K562 (cell line): ENCODE data around the gene MMP24OS. TPM values are rescaled to one million over a fixed set of nuclear protein-coding genes. Genes with fewer than 3 reads are reported as not detected.

Experiments used
- ATAC-seq: fragments of 200-7000 bp; cut with Tn5 transposase; 3 replicates; pipeline ENCODE4 v1.9.1; 2020; ENCODE audit warnings: moderate library complexity
- BruUV-seq: library from RNA; stranded (reverse); fragments of 400-500 nt; replicated peaks from 2 replicates; lab custom pipeline; 2021; lab: Mats Ljungman, UMichigan
- CTCF ChIA-PET: fragments of 300-600 bp; formaldehyde crosslinking; extraction: SDS; loops from one replicate; lab custom pipeline; 2021; ENCODE audit warnings: low intra/inter-chr PET ratio; lab: Yijun Ruan, JAX
- POLR2A ChIA-PET: fragments of 300-600, 350-650 bp; sonication (Branson Sonifier 250); formaldehyde crosslinking; extraction: SDS; loops from one replicate; lab custom pipeline; 2021; ENCODE audit warnings: antibody characterized with exemption, inconsistent platforms; lab: Yijun Ruan, JAX
- DNase-seq, 4 experiments: peaks; one replicate each; pipeline versions ENCODE4 v3.0.0 to v3.0.0-alpha.2; 2011 to 2018; ENCODE audit warnings: low spot score in 3 of 4, mixed read lengths in 3 of 4; ENCODE audit errors: extremely low read depth in 1 of 4
- FAIRE-seq: peaks from 2 replicates; lab custom pipeline; 2011; peaks lifted over from hg19 to GRCh38; lab: Jason Lieb, UNC
- H2AFZ ChIP-seq: 2 replicates; pipeline ENCODE4 v1.6.0; 2011; ENCODE audit warnings: low read depth, low read length, control low read depth, inconsistent platforms
- H3K27ac ChIP-seq: fragments of 200-600 bp; 3 replicates; pipeline ENCODE4 v1.8.0; 2011; ENCODE audit warnings: low read depth, mild to moderate bottlenecking, control low read depth, inconsistent platforms, low read length, moderate library complexity, mixed read lengths; ENCODE audit errors: extremely low read depth
- H3K27me3 ChIP-seq, 2 experiments: fragments of 300-600 bp in 1 of 2; 2 replicates in 1 of 2; 3 replicates in 1 of 2; pipeline versions ENCODE4 v1.6.0 to v1.8.0; 2011; ENCODE audit warnings: inconsistent platforms in 2 of 2, low read length in 2 of 2, mild to moderate bottlenecking in 1 of 2, mixed read lengths in 1 of 2, moderate library complexity in 1 of 2; ENCODE audit not compliant: control insufficient read depth in 2 of 2, insufficient read depth in 2 of 2
- H3K36me3 ChIP-seq: fragments of 300-600 bp; 3 replicates; pipeline ENCODE4 v1.8.0; 2011; ENCODE audit warnings: mild to moderate bottlenecking, low read length, inconsistent platforms; ENCODE audit not compliant: control insufficient read depth, insufficient read depth
- H3K4me1 ChIP-seq, 2 experiments: fragments of 200-600 bp in 1 of 2; replicated peaks in 1 of 2; 2 replicates in 1 of 2; 3 replicates in 1 of 2; pipeline versions ENCODE4 v1.5.1 to v1.8.0; 2011; ENCODE audit warnings: inconsistent platforms in 2 of 2, low read length in 2 of 2, mild to moderate bottlenecking in 1 of 2, mixed read lengths in 1 of 2, moderate library complexity in 1 of 2; ENCODE audit not compliant: control insufficient read depth in 2 of 2, insufficient read depth in 2 of 2
- H3K4me2 ChIP-seq: 2 replicates; pipeline ENCODE4 v1.6.1; 2011; ENCODE audit warnings: low read length, control low read depth, inconsistent platforms, mixed read lengths; ENCODE audit not compliant: insufficient read depth
- H3K4me3 ChIP-seq: fragments of 200-600 bp; sonication (generic), shearing (Covaris generic); 2 replicates; pipeline ENCODE4 v1.5.1; 2016; ENCODE audit warnings: control low read depth, inconsistent platforms
- H3K79me2 ChIP-seq: fragments of 200-600 bp; 3 replicates; pipeline ENCODE4 v1.8.0; 2011; ENCODE audit warnings: low read length, inconsistent platforms; ENCODE audit not compliant: control insufficient read depth, insufficient read depth
- H3K9ac ChIP-seq, 2 experiments: 2 replicates each; pipeline versions ENCODE4 v1.6.0 to v1.6.1; 2011; ENCODE audit warnings: low read depth in 2 of 2, low read length in 2 of 2, control low read depth in 1 of 2, inconsistent platforms in 1 of 2, mild to moderate bottlenecking in 1 of 2, mixed read lengths in 1 of 2; ENCODE audit not compliant: insufficient read depth in 1 of 2
- H3K9me1 ChIP-seq: one replicate; pipeline ENCODE4 v1.6.0; 2011; ENCODE audit warnings: inconsistent platforms, mild to moderate bottlenecking, low read length, moderate library complexity; ENCODE audit not compliant: control insufficient read depth, insufficient read depth
- H3K9me3 ChIP-seq: replicated peaks from 2 replicates; pipeline ENCODE4 v1.5.1; 2011; ENCODE audit warnings: low read depth, low read length, inconsistent platforms; ENCODE audit not compliant: control insufficient read depth, insufficient read depth
- H4K20me1 ChIP-seq: replicated peaks from 2 replicates; pipeline ENCODE4 v1.6.1; 2011; ENCODE audit warnings: low read length, inconsistent platforms, mixed read lengths; ENCODE audit not compliant: control insufficient read depth, insufficient read depth
- CBFB ChIP-seq: sonication (generic); formaldehyde crosslinking; IDR thresholded peaks from 2 replicates; pipeline ENCODE4 v1.4.0; 2020; ENCODE audit warnings: mild to moderate bottlenecking, missing genetic modification reagents
- HDAC8 ChIP-seq: fragments of 450-650 bp; IDR thresholded peaks from 2 replicates; pipeline ENCODE4 v1.6.1; 2016; ENCODE audit warnings: mild to moderate bottlenecking, missing genetic modification characterization, moderate library complexity, missing compliant biosample characterization
- L3MBTL2 ChIP-seq: fragments of 450-650 bp; IDR thresholded peaks from 2 replicates; pipeline ENCODE4 v1.6.1; 2016; ENCODE audit warnings: mild to moderate bottlenecking, moderate library complexity
- MCM3 ChIP-seq: fragments of 450-650 bp; IDR thresholded peaks from 2 replicates; pipeline ENCODE4 v1.6.1; 2016
- MCM5 ChIP-seq: fragments of 450-650 bp; IDR thresholded peaks from 2 replicates; pipeline ENCODE4 v1.6.1; 2016; ENCODE audit warnings: low read depth
- NCOA1 ChIP-seq: fragments of 450-650 bp; IDR thresholded peaks from 2 replicates; pipeline ENCODE4 v1.6.1; 2016; ENCODE audit warnings: low read depth
- NR4A1 ChIP-seq, 2 experiments: fragments of 250-450 bp in 1 of 2; fragments of 450-650 bp in 1 of 2; sonication (Bioruptor Pico) in 1 of 2; IDR thresholded peaks; 2 replicates each; pipeline versions ENCODE4 v1.4.0 to v1.6.1; 2016 to 2020; ENCODE audit warnings: mild to moderate bottlenecking in 2 of 2, missing compliant biosample characterization in 1 of 2, missing genetic modification characterization in 1 of 2, moderate library complexity in 1 of 2
- PML ChIP-seq: IDR thresholded peaks from 2 replicates; pipeline ENCODE4 v1.6.1; 2012; ENCODE audit warnings: low read length, inconsistent platforms
- PTBP1 ChIP-seq: fragments of 200-400 bp; formaldehyde crosslinking; IDR thresholded peaks from 2 replicates; pipeline ENCODE4 v1.6.1; 2017; ENCODE audit warnings: low read depth, low read length
- RFX7 ChIP-seq: fragments of 250-450 bp; sonication (Bioruptor Pico); IDR thresholded peaks from 2 replicates; pipeline ENCODE4 v1.5.1; 2021; ENCODE audit warnings: mild to moderate bottlenecking
- STAT5B ChIP-seq: fragments of 250-450 bp; sonication (Bioruptor Pico); IDR thresholded peaks from 2 replicates; pipeline ENCODE4 v1.8.0; 2021; ENCODE audit warnings: mild to moderate bottlenecking, inconsistent platforms
- TARDBP ChIP-seq: fragments of 450-650 bp; IDR thresholded peaks from 2 replicates; pipeline ENCODE4 v1.6.1; 2016
- ZNF140 ChIP-seq: fragments of 250-450 bp; sonication (Bioruptor Pico); IDR thresholded peaks from 2 replicates; pipeline ENCODE4 v1.8.0; 2021; ENCODE audit warnings: moderate library complexity, mild to moderate bottlenecking, inconsistent platforms
- ZNF239 ChIP-seq: fragments of 250-450 bp; sonication (Bioruptor Pico); IDR thresholded peaks from 2 replicates; pipeline ENCODE4 v1.4.0; 2020; ENCODE audit warnings: mild to moderate bottlenecking
- ZNF277 ChIP-seq: fragments of 250-450 bp; sonication (Bioruptor Pico); IDR thresholded peaks from 2 replicates; pipeline ENCODE4 v1.8.0; 2022; ENCODE audit warnings: inconsistent platforms, mild to moderate bottlenecking, moderate library complexity, borderline replicate concordance
- ZNF445 ChIP-seq: fragments of 250-450 bp; sonication (Bioruptor Pico); IDR thresholded peaks from 2 replicates; pipeline ENCODE4 v1.4.0; 2020; ENCODE audit warnings: low read depth, mild to moderate bottlenecking, moderate library complexity
- ZNF584 ChIP-seq: fragments of 200-800 bp; sonication (Bioruptor generic); IDR thresholded peaks from 2 replicates; pipeline ENCODE4 v1.6.1; 2016; ENCODE audit warnings: low read depth, mild to moderate bottlenecking, missing genetic modification characterization, missing compliant biosample characterization
- ZNF766 ChIP-seq: fragments of 200-800 bp; sonication (Bioruptor generic); conservative IDR thresholded peaks from 2 replicates; pipeline ENCODE4 v1.6.1; 2016; ENCODE audit warnings: missing genetic modification characterization, missing compliant biosample characterization
- WGBS: fragments of 100-300 bp; shearing (Covaris generic); methylation state at CpG from one replicate; pipeline ENCODE4 v1.1.6; 2016; ENCODE audit warnings: low coverage, mixed read lengths; ENCODE audit not compliant: insufficient coverage; ENCODE audit errors: missing lambda C conversion rate; 5-methylcytosine and 5-hydroxymethylcytosine counted together
- in situ Hi-C: fragments of 300-500 bp; cut with MboI; formaldehyde crosslinking; loops from 4 replicates; pipeline ENCODE4 v1.15.0; 2018; ENCODE audit warnings: inconsistent platforms, mixed read lengths
- intact Hi-C: fragments of 100-400 bp; cut with micrococcal nuclease; formaldehyde crosslinking; loops from 2 replicates; pipeline ENCODE4 v1.14.2; 2022
- polyA plus RNA-seq, 8 experiments: library from polyadenylated mRNA; depleted of rRNA in 4 of 8; stranded (reverse) in 5 of 8; unstranded in 3 of 8; fragments of >200 nt; fragmentation: Nextera tagmentation in 2 of 8; fragmentation: Illumina TruSeq in 1 of 8; extraction: Ambion mirVana in 2 of 8; extraction: Trizol in 1 of 8; gene quantifications; 2 replicates each; pipeline versions ENCODE4 v1.2.1 to v1.2.3, GENCODE V29; 2011 to 2014; ENCODE audit warnings: inconsistent platforms in 1 of 8, missing spikeins in 1 of 8
- total RNA-seq, 7 experiments: library from RNA; depleted of rRNA in 6 of 7; stranded (reverse); fragments of >200 nt in 6 of 7; fragmentation: Illumina TruSeq in 2 of 7; extraction: Trizol in 2 of 7; gene quantifications; 2 replicates each; pipeline versions ENCODE4 v1.2.1 to v1.2.3, GENCODE V29; 2011 to 2021; ENCODE audit warnings: low replicate concordance in 1 of 7

MMP24OS gene
- total and polyA plus RNA-seq, 9 of the 15 experiments (the other 6 are each of a cell fraction or from before 2014, with no cell fraction given) = 0.92 to 41.5 (median 11.4) TPM

GRCh38 chr20:35302421-35303335 lies 24.8 kb upstream of the MMP24OS start (continued):
- TF ChIP-seq NR4A1 (CRISPR knock-in tag; IDR thresholded peaks at IDR 0.05) (no peak), NR4A1 (tag; IDR thresholded peaks at IDR 0.05) (no peak), NCOA1 (no peak), MCM5 (no peak), ZNF766 (CRISPR knock-in tag) (no peak), ZNF140 (CRISPR knock-in tag) (no peak)

GRCh38 chr20:35301426-35301825 lies 23.5 kb upstream of the MMP24OS start:
- Histone ChIP-seq H3K9me1 (peaks cover 3% of the 10 kb centered on the region), H3K79me2 (no peaks in the 10 kb centered on the region), H2AFZ (no peak overlapping the region), H3K4me3 (no peak overlapping the region), H3K27ac (no peak overlapping the region), H3K9ac (no peak overlapping the region), H4K20me1 (0 out of 2 replicates have a peak, but pooled peaks cover 4% of the 10 kb centered on the region), H3K27me3 (peaks cover 4 to 8% of the 10 kb centered on the region in 2 experiments; a peak in 4 of 5 replicates), H3K9me3 (no peaks in the 10 kb centered on the region), H3K4me1 (peaks cover 17 to 22% of the 10 kb centered on the region in 2 experiments), H3K36me3 (peaks cover 17% of the 10 kb centered on the region; the same call in 1 of the 3 replicates), H3K4me2 (no peak overlapping the region)
- intact Hi-C loops = no loop called here
- POLR2A ChIA-PET = no interaction called here
- WGBS = 18% methylated on average over 2 of the region's 2 CpGs
- TF ChIP-seq TARDBP (no peak), STAT5B (CRISPR knock-in tag) (no peak), PTBP1 (no peak), CBFB (CRISPR knock-in tag) (no peak), ZNF584 (CRISPR knock-in tag) (no peak), ZNF277 (CRISPR knock-in tag) (no peak), ZNF445 (CRISPR knock-in tag) (no peak), ZNF239 (CRISPR knock-in tag) (no peak), HDAC8 (tag) (no peak), MCM3 (no peak), RFX7 (CRISPR knock-in tag) (no peak), L3MBTL2 (no peak), PML (no peak)
- DNase-seq = no peak
- ATAC-seq = no peak
- no peak for FAIRE-seq
- BruUV-seq = no TSS peak
- in situ Hi-C loops = loop anchor here (25.0 kb wide), 1 partner anchor 136 kb away; the partner anchor contains the start of gene GDF5
- CTCF ChIA-PET = interaction anchor here (1.3 kb wide), 1 partner anchor 138 kb away, joined by 3 read pairs; no protein-coding TSS in a partner anchor
